GM12878 (cell line): ENCODE data around the gene LENG1. TPM values are rescaled to one million over a fixed set of nuclear protein-coding genes. Genes with fewer than 3 reads are reported as not detected.

Source experiments
- BHLHE40 ChIP-seq, 2 experiments: fragments of 450-650 bp in 1 of 2; IDR thresholded peaks; 2 replicates each; pipeline ENCODE4 v1.6.1; 2011 to 2017; ENCODE audit warnings: low read depth in 2 of 2, borderline replicate concordance in 1 of 2, improper control_type of control experiment in 1 of 2, low read length in 1 of 2, mild to moderate bottlenecking in 1 of 2
- CBFB ChIP-seq: IDR thresholded peaks from 2 replicates; pipeline ENCODE4 v1.6.1; 2016; ENCODE audit warnings: antibody characterized with exemption, low read depth
- CBX5 ChIP-seq: sonication (generic); IDR thresholded peaks from 2 replicates; pipeline ENCODE4 v1.6.1; 2016; ENCODE audit warnings: low read depth, moderate library complexity, mild to moderate bottlenecking, inconsistent platforms
- CEBPB ChIP-seq, 2 experiments: fragments of 150-350 bp in 1 of 2; IDR thresholded peaks; 2 replicates each; pipeline ENCODE4 v1.6.1; 2012 to 2014; ENCODE audit warnings: low read depth in 2 of 2, low read length in 2 of 2, borderline replicate concordance in 1 of 2, inconsistent platforms in 1 of 2
- E4F1 ChIP-seq: fragments of 450-650 bp; IDR thresholded peaks from 2 replicates; pipeline ENCODE4 v1.6.1; 2018; ENCODE audit warnings: borderline replicate concordance, mild to moderate bottlenecking; ENCODE audit not compliant: partially characterized antibody
- EZH2 ChIP-seq: IDR thresholded peaks from 2 replicates; pipeline ENCODE4 v1.6.1; 2012; ENCODE audit warnings: low read depth, mild to moderate bottlenecking, control low read depth, inconsistent platforms, low read length, borderline replicate concordance; ENCODE audit not compliant: control insufficient read depth
- HDGF ChIP-seq: fragments of 450-650 bp; IDR thresholded peaks from 2 replicates; pipeline ENCODE4 v1.6.1; 2016; ENCODE audit warnings: antibody characterized with exemption
- IRF4 ChIP-seq: IDR thresholded peaks from 2 replicates; pipeline ENCODE4 v1.6.1; 2011; ENCODE audit warnings: low read depth, low read length
- JUNB ChIP-seq: IDR thresholded peaks from 2 replicates; pipeline ENCODE4 v1.6.1; 2016; ENCODE audit warnings: antibody characterized with exemption, mild to moderate bottlenecking
- KAT2A ChIP-seq: conservative IDR thresholded peaks from 2 replicates; pipeline ENCODE4 v1.6.1; 2011; ENCODE audit warnings: low read depth, low read length; ENCODE audit not compliant: control insufficient read depth
- MTA2 ChIP-seq: fragments of 450-650 bp; IDR thresholded peaks from 2 replicates; pipeline ENCODE4 v1.6.1; 2016; ENCODE audit warnings: low read depth, mild to moderate bottlenecking, moderate library complexity
- MTA3 ChIP-seq: IDR thresholded peaks from 2 replicates; pipeline ENCODE4 v1.6.1; 2012; ENCODE audit warnings: low read length, inconsistent platforms, borderline replicate concordance
- NR2F1 ChIP-seq: fragments of 450-650 bp; conservative IDR thresholded peaks from 2 replicates; pipeline ENCODE4 v1.6.1; 2017; ENCODE audit warnings: mild to moderate bottlenecking
- NRF1 ChIP-seq: conservative IDR thresholded peaks from 2 replicates; pipeline ENCODE4 v1.6.1; 2011; ENCODE audit warnings: mild to moderate bottlenecking, low read depth, low read length, improper control_type of control experiment
- POLR2A ChIP-seq: IDR thresholded peaks from 2 replicates; pipeline ENCODE4 v1.6.1; 2011; ENCODE audit warnings: low read depth, mild to moderate bottlenecking, low read length
- SP1 ChIP-seq: IDR thresholded peaks from one replicate; pipeline ENCODE4 v1.6.1; 2011; ENCODE audit warnings: low read depth, low read length
- SPI1 ChIP-seq: IDR thresholded peaks from 2 replicates; pipeline ENCODE4 v1.6.1; 2011; ENCODE audit warnings: low read depth, mild to moderate bottlenecking, low read length, moderate library complexity, borderline replicate concordance; ENCODE audit not compliant: insufficient read depth
- SUZ12 ChIP-seq: fragments of 200-600 bp; sonication (generic); IDR thresholded peaks from one replicate; pipeline ENCODE4 v1.6.1; 2018; ENCODE audit warnings: antibody characterized with exemption, mild to moderate bottlenecking; ENCODE audit not compliant: unreplicated experiment
- WRNIP1 ChIP-seq: IDR thresholded peaks from 2 replicates; pipeline ENCODE4 v1.6.1; 2011; ENCODE audit warnings: low read depth, low read length, improper control_type of control experiment, borderline replicate concordance
- ZNF274 ChIP-seq: IDR thresholded peaks from one replicate; pipeline ENCODE4 v1.8.0; 2011; ENCODE audit not compliant: insufficient read length, insufficient read depth
- ZSCAN29 ChIP-seq: fragments of 450-650 bp; IDR thresholded peaks from 2 replicates; pipeline ENCODE4 v1.6.1; 2017; ENCODE audit warnings: mild to moderate bottlenecking, moderate library complexity
- ZZZ3 ChIP-seq: IDR thresholded peaks from 2 replicates; pipeline ENCODE4 v1.6.1; 2011; ENCODE audit warnings: low read depth; ENCODE audit not compliant: control insufficient read depth, insufficient read length
- polyA plus RNA-seq, 11 experiments: library from polyadenylated mRNA; depleted of rRNA in 4 of 11; unstranded in 6 of 11; stranded (reverse) in 5 of 11; fragments of >200 nt; fragmentation: Nextera tagmentation in 4 of 11; fragmentation: Illumina TruSeq in 1 of 11; extraction: Ambion mirVana in 4 of 11; extraction: Trizol in 1 of 11; gene quantifications; 1 replicate in 1 of 11; 2 replicates in 10 of 11; pipeline versions ENCODE4 v1.2.1 to v1.2.3, GENCODE V29; 2011 to 2016; ENCODE audit warnings: inconsistent platforms in 2 of 11, missing spikeins in 2 of 11, low read depth in 1 of 11
- total RNA-seq, 4 experiments: library from RNA; depleted of rRNA in 3 of 4; stranded (reverse); fragments of >200 nt in 3 of 4; fragmentation: Illumina TruSeq in 1 of 4; extraction: Trizol in 1 of 4; gene quantifications; 2 replicates each; pipeline versions ENCODE4 v1.2.1 to v1.2.3, GENCODE V29; 2013 to 2021
- TF ChIP-seq, protein P1 (sequence below): IDR thresholded peaks from 2 replicates; pipeline ENCODE4 v1.6.1; 2011; ENCODE audit warnings: low read depth, low read length, improper control_type of control experiment, borderline replicate concordance
- TF ChIP-seq, protein P2 (sequence below): fragments of 450-650 bp; formaldehyde crosslinking; IDR thresholded peaks from 2 replicates; pipeline ENCODE4 v1.4.0; 2020; ENCODE audit warnings: mild to moderate bottlenecking, moderate library complexity

Gene LENG1
- total and polyA plus RNA-seq, 10 of the 15 experiments (the other 5 are each of a cell fraction or from before 2014, with no cell fraction given) = 0.21 to 10.8 (median 5.8) TPM

DNA sequence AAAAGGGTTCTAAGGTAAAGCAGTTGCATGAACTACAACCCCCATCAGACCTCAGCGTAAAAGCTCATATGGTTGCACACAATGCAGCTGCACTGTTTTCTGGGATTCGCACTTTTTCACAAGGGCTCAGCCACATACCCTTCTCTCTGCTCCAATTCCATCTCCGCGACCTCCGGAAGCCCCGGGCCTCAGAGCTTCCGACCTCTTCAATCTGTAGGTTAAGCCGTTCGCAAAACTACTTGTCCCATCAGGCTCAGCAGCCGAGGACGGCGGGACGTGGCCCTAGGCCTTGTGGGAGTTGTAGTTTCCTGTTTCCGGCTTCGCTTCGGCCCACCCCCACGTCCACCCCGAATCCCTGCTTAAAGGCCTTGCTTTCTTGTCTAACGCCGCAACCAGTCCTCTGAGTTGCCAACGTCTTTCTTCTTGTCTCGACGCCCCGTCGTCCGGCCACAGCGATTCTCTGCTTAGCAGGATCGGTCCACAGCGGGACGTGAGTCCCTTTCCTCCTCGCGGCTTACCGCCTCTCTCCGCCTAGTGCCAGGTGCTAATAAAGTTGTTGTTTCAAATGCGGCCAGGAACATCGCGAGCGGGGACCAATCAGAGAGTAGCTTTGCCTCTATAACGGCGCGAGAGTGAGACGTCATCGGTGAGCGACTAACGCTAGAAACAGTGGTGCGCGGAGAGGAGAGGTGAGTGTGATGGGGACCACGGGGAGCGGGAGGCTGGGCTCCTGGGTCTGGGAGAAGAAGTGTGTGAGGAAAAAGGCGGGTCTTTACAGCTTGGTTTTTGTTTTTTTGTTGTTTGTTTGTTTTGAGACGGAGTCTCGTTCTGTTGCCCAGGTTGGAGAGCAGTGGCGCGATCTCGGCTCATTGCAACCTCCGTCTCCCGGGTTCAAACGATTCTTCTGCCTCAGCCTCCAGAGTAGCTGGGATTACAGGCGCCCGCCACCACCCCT, 44.1 kb downstream of the LENG1 start, which contains the start of the genes PRPF31 and TFPT (continued):
- TF ChIP-seq CBX5 (0 out of 2 replicates have a peak, but pooled peaks have one; percentile 44), NR2F1 (peak; percentile 60), SPI1 (no peak), MTA2 (peak; percentile 45), NRF1 (no peak), HDGF (peak; percentile 81; the same call in 1 of the 2 replicates), KAT2A (no peak), CBFB (peak; percentile 92; the same call in 1 of the 2 replicates), ZNF274 (no peak), BHLHE40 (IDR thresholded peaks at IDR 0.05; ENCODE audit: borderline replicate concordance in 1 of 2, low read depth in 2 of 2, low read length in 1 of 2) (peak; percentile 46 to 65; a peak in 1 of 4 replicates), ZZZ3 (no peak), SUZ12 (no peak), ZSCAN29 (no peak), IRF4 (0 out of 2 replicates have a peak, but pooled peaks have one; percentile 38), E4F1 (peak; percentile 61), JUNB (no peak), MTA3 (no peak), POLR2A (peak; percentile 77; the same call in 1 of the 2 replicates), WRNIP1 (peak; percentile 58; the same call in 1 of the 2 replicates), SP1 (peak; percentile 91), EZH2 (no peak), CEBPB (IDR thresholded peaks at IDR 0.05; ENCODE audit: borderline replicate concordance in 1 of 2, low read depth in 2 of 2, low read length in 2 of 2) (no peak)
- TF ChIP-seq, protein P1, sequence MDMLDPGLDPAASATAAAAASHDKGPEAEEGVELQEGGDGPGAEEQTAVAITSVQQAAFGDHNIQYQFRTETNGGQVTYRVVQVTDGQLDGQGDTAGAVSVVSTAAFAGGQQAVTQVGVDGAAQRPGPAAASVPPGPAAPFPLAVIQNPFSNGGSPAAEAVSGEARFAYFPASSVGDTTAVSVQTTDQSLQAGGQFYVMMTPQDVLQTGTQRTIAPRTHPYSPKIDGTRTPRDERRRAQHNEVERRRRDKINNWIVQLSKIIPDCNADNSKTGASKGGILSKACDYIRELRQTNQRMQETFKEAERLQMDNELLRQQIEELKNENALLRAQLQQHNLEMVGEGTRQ = no peak
- TF ChIP-seq, protein P2, sequence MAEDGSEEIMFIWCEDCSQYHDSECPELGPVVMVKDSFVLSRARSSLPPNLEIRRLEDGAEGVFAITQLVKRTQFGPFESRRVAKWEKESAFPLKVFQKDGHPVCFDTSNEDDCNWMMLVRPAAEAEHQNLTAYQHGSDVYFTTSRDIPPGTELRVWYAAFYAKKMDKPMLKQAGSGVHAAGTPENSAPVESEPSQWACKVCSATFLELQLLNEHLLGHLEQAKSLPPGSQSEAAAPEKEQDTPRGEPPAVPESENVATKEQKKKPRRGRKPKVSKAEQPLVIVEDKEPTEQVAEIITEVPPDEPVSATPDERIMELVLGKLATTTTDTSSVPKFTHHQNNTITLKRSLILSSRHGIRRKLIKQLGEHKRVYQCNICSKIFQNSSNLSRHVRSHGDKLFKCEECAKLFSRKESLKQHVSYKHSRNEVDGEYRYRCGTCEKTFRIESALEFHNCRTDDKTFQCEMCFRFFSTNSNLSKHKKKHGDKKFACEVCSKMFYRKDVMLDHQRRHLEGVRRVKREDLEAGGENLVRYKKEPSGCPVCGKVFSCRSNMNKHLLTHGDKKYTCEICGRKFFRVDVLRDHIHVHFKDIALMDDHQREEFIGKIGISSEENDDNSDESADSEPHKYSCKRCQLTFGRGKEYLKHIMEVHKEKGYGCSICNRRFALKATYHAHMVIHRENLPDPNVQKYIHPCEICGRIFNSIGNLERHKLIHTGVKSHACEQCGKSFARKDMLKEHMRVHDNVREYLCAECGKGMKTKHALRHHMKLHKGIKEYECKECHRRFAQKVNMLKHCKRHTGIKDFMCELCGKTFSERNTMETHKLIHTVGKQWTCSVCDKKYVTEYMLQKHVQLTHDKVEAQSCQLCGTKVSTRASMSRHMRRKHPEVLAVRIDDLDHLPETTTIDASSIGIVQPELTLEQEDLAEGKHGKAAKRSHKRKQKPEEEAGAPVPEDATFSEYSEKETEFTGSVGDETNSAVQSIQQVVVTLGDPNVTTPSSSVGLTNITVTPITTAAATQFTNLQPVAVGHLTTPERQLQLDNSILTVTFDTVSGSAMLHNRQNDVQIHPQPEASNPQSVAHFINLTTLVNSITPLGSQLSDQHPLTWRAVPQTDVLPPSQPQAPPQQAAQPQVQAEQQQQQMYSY (CRISPR knock-in tag) = no peak
